Naive B cell (primary cell): ENCODE results near the gene GFPT2. TPM values are rescaled to one million over a fixed set of nuclear protein-coding genes. Genes with fewer than 3 reads are reported as not detected.
A peak's percentile ranks its signal among the peaks of the same experiment; 100 is the strongest.

ENCODE experiments used
- ATAC-seq, 2 donors: fragments of 150-1000 bp; cut with Tn5 transposase; 2 replicates each; pipeline ENCODE4 v1.10.0; 2021; ENCODE audit warnings: low read depth in 2 of 2, mild to moderate bottlenecking in 2 of 2, moderate library complexity in 2 of 2
- DNase-seq: peaks from one replicate; pipeline ENCODE4 v3.0.0; 2022
- H3K27ac Mint-ChIP-seq, 6 donors: one replicate each; pipeline ENCODE4 v1.8.0; 2020 to 2022; ENCODE audit warnings: mild to moderate bottlenecking in 6 of 6, mixed read lengths in 6 of 6, moderate library complexity in 5 of 6, inconsistent platforms in 2 of 6
- H3K27me3 Mint-ChIP-seq, 3 donors: one replicate each; pipeline ENCODE4 v1.8.0; 2021 to 2022; ENCODE audit warnings: mixed read lengths in 3 of 3, mild to moderate bottlenecking in 1 of 3
- H3K36me3 Mint-ChIP-seq, 2 donors: one replicate each; pipeline ENCODE4 v1.8.0; 2020 to 2022; ENCODE audit warnings: mixed read lengths in 2 of 2, inconsistent platforms in 1 of 2, mild to moderate bottlenecking in 1 of 2
- H3K4me1 Mint-ChIP-seq, 3 donors: one replicate each; pipeline ENCODE4 v1.8.0; 2020 to 2022; ENCODE audit warnings: mixed read lengths in 3 of 3, inconsistent platforms in 1 of 3, mild to moderate bottlenecking in 1 of 3, moderate library complexity in 1 of 3
- H3K4me3 Mint-ChIP-seq, 8 donors: one replicate each; pipeline ENCODE4 v1.8.0; 2020 to 2022; ENCODE audit warnings: mild to moderate bottlenecking in 8 of 8, mixed read lengths in 8 of 8, moderate library complexity in 8 of 8, inconsistent platforms in 2 of 8
- H3K9me3 Mint-ChIP-seq, 7 donors: one replicate each; pipeline ENCODE4 v1.8.0; 2020 to 2022; ENCODE audit warnings: mixed read lengths in 7 of 7, mild to moderate bottlenecking in 5 of 7, inconsistent platforms in 2 of 7, moderate library complexity in 1 of 7
- polyA plus RNA-seq, 6 donors: library from polyadenylated mRNA; unstranded; fragments of 300-500 nt; fragmentation: Illumina TruSeq; gene quantifications; one replicate each; pipeline ENCODE4 v1.2.3, GENCODE V29; 2021; ENCODE audit warnings: low read depth in 6 of 6

GFPT2 gene
- polyA plus RNA-seq, 6 donors from 2014 or later: 0.08 to 0.10 TPM; not detected in 4

DNA sequence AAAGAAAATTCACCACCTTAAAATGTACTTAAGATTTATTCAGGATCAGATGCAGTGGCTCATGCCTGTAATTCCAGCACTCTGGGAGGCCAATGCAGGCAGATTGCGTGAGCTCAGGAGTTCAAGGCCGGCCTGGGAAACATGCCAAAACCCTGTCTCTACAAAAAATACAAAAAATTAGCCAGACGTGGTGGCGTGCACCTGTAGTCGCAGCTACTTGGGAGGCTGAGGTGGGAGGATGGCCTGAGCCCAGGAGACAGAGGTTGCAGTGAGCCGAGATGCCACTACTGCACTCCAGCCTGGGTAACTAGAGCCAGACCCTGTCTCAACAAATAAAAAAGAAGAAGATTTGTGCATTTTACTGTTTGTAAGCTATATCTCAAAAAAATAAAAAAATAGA is 34.7 kb upstream of the GFPT2 start:
- Mint-ChIP-seq H3K27ac (no peak overlapping the region), H3K36me3 (no peaks in the 10 kb centered on the region), H3K4me1 (no peaks in the 10 kb centered on the region), H3K9me3 (peaks cover 0 to 5% (median 0%) of the 10 kb centered on the region in 7 donors), H3K4me3 (no peak overlapping the region), H3K27me3 (peaks cover 6 to 21% (median 9%) of the 10 kb centered on the region in 3 donors)
- ATAC-seq: no peak
- no peak for DNase-seq

GRCh38 chr5:180382926-180383325 is 29.8 kb upstream of the GFPT2 start:
- no peaks in the 10 kb centered on the region for H3K36me3 Mint-ChIP-seq
- H3K9me3 Mint-ChIP-seq: peaks cover 0 to 5% (median 0%) of the 10 kb centered on the region in 7 donors
- DNase-seq (no peak), ATAC-seq (no peak)
- no peak overlapping the region for H3K4me3 Mint-ChIP-seq
- peaks cover 6 to 34% (median 27%) of the 10 kb centered on the region in 3 donors for H3K27me3 Mint-ChIP-seq
- H3K27ac Mint-ChIP-seq: no peak overlapping the region
- H3K4me1 Mint-ChIP-seq: no peaks in the 10 kb centered on the region

GRCh38 chr5:180381851-180382480 is 28.8 kb upstream of the GFPT2 start:
- DNase-seq (no peak), ATAC-seq (no peak)
- Mint-ChIP-seq H3K4me3 (no peak overlapping the region), H3K27ac (no peak overlapping the region), H3K27me3 (peaks cover 6 to 34% (median 34%) of the 10 kb centered on the region in 3 donors), H3K36me3 (no peaks in the 10 kb centered on the region), H3K9me3 (peaks cover 0 to 1% (median 0%) of the 10 kb centered on the region in 7 donors), H3K4me1 (no peaks in the 10 kb centered on the region)

DNA sequence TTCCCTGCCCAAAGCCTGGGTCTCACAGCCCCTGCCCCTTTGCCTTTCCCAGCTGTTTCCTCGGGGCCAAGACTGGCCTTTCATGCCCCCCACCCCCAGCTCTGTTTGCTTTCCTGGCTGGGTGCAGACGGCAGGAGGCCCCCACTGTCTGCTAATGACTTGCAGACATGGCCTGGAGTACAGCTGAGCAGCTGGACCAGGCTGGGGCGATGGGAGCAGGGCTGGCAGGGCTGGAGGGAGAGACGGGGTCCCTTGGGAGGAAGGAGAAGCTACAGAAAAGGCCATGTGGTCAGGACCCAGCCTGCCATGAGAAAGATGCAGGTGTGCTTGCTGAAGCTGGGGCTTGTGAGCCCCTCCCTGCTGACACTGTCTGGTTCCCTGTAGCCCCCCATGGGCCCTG is 28.3 kb upstream of the GFPT2 start:
- Mint-ChIP-seq H3K36me3 (no peaks in the 10 kb centered on the region), H3K4me1 (no peaks in the 10 kb centered on the region), H3K9me3 (no peaks in the 10 kb centered on the region), H3K27me3 (peaks cover 6 to 34% (median 34%) of the 10 kb centered on the region in 3 donors), H3K4me3 (no peak overlapping the region), H3K27ac (no peak overlapping the region)
- DNase-seq (no peak), ATAC-seq (no peak)

- ATAC-seq: no peak
Observed at GRCh38 chr5:180380856-180381255, 27.7 kb upstream of the GFPT2 start.

GRCh38 chr5:180380441-180380840 is 27.3 kb upstream of the GFPT2 start:
- ATAC-seq: no peak
- DNase-seq: no peak
- H3K9me3 Mint-ChIP-seq: no peaks in the 10 kb centered on the region
- no peak overlapping the region for H3K27ac Mint-ChIP-seq
- peak overlapping the region in 1 of 8 donors; percentile 25 for H3K4me3 Mint-ChIP-seq
- peaks cover 4 to 36% (median 32%) of the 10 kb centered on the region in 3 donors for H3K27me3 Mint-ChIP-seq
- H3K36me3 Mint-ChIP-seq: no peaks in the 10 kb centered on the region
- H3K4me1 Mint-ChIP-seq: no peaks in the 10 kb centered on the region

More at GRCh38 chr5:180380856-180381255, 27.7 kb upstream of the GFPT2 start:
- no peak for DNase-seq
- no peak overlapping the region for H3K4me3 Mint-ChIP-seq
- peaks cover 6 to 34% (median 34%) of the 10 kb centered on the region in 3 donors for H3K27me3 Mint-ChIP-seq
- H3K9me3 Mint-ChIP-seq: no peaks in the 10 kb centered on the region
- no peaks in the 10 kb centered on the region for H3K36me3 Mint-ChIP-seq
- H3K27ac Mint-ChIP-seq: no peak overlapping the region
- no peaks in the 10 kb centered on the region for H3K4me1 Mint-ChIP-seq

DNA sequence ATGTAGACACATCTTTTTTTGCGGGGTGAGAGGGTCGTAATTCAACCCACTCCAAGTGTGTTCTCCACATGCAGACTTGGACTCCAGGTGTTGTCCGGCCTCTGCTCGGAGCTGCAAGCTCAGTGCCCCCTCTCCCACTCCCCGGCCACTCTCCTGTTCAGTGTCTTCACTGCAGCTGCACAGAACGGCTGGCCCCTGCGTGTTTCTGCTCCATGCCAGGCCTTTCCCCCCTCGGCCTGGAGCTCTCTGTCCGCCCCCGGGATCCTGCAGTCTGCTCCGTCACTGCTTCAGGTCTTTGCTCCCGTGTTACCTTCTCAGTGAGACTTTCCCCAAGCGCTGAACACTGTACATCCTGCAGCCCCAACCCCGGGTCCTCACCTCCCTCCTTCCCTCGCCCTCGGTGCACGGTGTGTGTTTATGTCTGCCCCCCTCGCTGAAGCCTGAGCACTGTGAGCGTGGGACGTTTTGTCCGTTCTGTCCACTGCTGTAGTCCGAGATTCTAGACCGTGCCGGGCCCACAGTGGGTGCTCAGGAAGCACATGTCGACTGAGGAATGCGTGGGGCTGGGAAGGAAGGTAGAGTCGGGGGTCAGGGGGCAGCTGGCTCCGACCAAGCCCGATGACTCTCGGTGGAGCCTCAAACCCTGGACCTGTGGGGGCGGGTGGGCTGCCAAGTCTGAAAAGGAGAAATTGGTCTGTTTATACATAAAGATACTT is 26.4 kb upstream of the GFPT2 start:
- DNase-seq: no peak
- H3K4me1 Mint-ChIP-seq: no peaks in the 10 kb centered on the region
- no peak overlapping the region for H3K27ac Mint-ChIP-seq
- no peaks in the 10 kb centered on the region for H3K36me3 Mint-ChIP-seq
- H3K9me3 Mint-ChIP-seq: no peaks in the 10 kb centered on the region
- ATAC-seq: no peak
- no peak overlapping the region for H3K4me3 Mint-ChIP-seq
- H3K27me3 Mint-ChIP-seq: peaks cover 8 to 28% (median 25%) of the 10 kb centered on the region in 3 donors

- no peak overlapping the region for H3K4me3 Mint-ChIP-seq
- no peaks in the 10 kb centered on the region for H3K36me3 Mint-ChIP-seq
- H3K4me1 Mint-ChIP-seq: no peaks in the 10 kb centered on the region
- no peak for ATAC-seq
- H3K27ac Mint-ChIP-seq: no peak overlapping the region
- no peak for DNase-seq
- H3K9me3 Mint-ChIP-seq: no peaks in the 10 kb centered on the region
- H3K27me3 Mint-ChIP-seq: peaks cover 8 to 25% (median 23%) of the 10 kb centered on the region in 3 donors
Observed at GRCh38 chr5:180378438-180379344, 25.6 kb upstream of the GFPT2 start.

DNA sequence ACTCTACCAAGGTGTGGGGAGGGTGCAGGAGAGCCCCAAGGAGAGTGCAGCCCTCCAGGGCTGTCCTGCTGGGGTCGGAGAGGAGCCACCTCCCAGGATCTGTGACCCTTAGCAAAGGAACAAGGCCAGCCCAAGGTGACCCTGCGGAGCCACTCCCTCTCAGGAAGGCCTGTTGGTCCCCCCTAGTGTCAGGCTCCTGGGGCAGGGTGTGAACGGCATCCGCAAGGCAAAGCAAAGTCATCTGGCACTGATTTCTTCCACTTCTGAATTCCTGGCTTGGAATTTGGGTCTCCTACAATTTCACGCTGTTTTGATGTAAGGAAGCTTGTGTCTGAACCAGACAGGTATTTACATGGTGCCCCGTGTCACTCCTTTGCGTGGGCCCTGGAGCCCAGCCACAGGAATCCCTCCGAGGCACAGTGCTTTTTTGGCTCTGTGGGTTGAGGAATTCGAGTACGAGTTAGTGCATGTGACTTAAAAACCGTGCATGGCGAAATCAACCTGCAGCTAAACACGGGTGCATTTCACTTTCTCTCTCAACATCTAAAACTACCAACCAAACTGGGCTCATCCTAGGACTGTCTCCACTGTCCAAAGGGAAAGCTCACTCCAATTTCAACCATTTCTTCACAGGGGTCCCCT is 24.5 kb upstream of the GFPT2 start:
- Mint-ChIP-seq H3K4me3 (no peak overlapping the region), H3K4me1 (no peaks in the 10 kb centered on the region), H3K27ac (no peak overlapping the region), H3K27me3 (peaks cover 8 to 25% (median 23%) of the 10 kb centered on the region in 3 donors), H3K36me3 (no peaks in the 10 kb centered on the region), H3K9me3 (peaks cover 0 to 2% (median 0%) of the 10 kb centered on the region in 7 donors)
- ATAC-seq (no peak), DNase-seq (no peak)

DNA sequence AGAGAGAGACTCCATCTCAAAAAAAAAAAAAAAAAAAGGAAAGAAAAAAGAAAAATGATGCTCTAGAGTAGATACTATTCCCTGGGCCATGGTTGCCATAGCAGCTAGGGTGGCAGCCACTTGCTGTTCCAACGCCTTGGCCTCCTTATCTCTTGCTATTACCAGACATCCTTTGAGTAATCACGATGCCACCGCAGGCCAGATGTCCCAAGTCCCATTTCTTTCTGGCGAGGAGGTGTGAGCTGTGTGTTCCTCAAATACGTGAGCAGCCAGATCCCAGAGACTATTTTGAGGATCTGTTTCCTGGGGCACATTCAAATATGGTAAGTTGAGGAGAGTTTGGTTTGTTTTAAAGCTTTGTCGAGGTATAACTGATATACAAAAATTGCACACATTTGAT is 23.4 kb upstream of the GFPT2 start:
- Mint-ChIP-seq H3K9me3 (peaks cover 0 to 2% (median 0%) of the 10 kb centered on the region in 7 donors), H3K4me1 (no peaks in the 10 kb centered on the region), H3K27ac (peak overlapping the region in 1 of 6 donors; percentile 41), H3K27me3 (peaks cover 8 to 16% (median 13%) of the 10 kb centered on the region in 3 donors), H3K36me3 (no peaks in the 10 kb centered on the region), H3K4me3 (no peak overlapping the region)
- ATAC-seq: no peak
- DNase-seq: no peak

DNA sequence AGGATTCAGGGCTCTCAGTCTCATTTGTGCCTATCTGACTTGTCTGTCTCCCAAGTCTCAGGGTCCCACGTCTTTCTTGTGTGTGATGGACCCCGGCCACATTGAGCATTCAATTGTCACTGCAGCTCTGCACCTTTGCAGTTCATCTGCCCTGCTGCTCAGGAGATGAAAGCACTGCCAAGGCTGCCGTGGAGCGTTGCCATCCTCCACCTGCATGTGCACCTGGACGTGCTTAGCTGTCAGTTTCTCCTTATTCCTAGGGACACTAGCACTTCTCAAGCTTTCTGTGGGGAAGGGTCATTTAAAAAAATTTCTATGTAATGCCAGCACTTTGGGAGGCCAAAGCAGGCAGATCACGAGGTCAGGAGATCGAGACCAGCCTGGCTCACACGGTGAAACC is 22.8 kb upstream of the GFPT2 start:
- peaks cover 0 to 2% (median 0%) of the 10 kb centered on the region in 7 donors for H3K9me3 Mint-ChIP-seq
- no peak overlapping the region for H3K4me3 Mint-ChIP-seq
- ATAC-seq (no peak), DNase-seq (no peak)
- no peaks in the 10 kb centered on the region for H3K36me3 Mint-ChIP-seq
- no peaks in the 10 kb centered on the region for H3K4me1 Mint-ChIP-seq
- H3K27ac Mint-ChIP-seq: no peak overlapping the region
- H3K27me3 Mint-ChIP-seq: peaks cover 8 to 10% (median 8%) of the 10 kb centered on the region in 3 donors

- no peaks in the 10 kb centered on the region for H3K36me3 Mint-ChIP-seq
- no peak overlapping the region for H3K4me3 Mint-ChIP-seq
- no peak overlapping the region for H3K27ac Mint-ChIP-seq
- peaks cover 4 to 8% (median 8%) of the 10 kb centered on the region in 3 donors for H3K27me3 Mint-ChIP-seq
- DNase-seq (no peak), ATAC-seq (no peak)
- H3K4me1 Mint-ChIP-seq: no peaks in the 10 kb centered on the region
- H3K9me3 Mint-ChIP-seq: peaks cover 0 to 2% (median 0%) of the 10 kb centered on the region in 7 donors
Observed at GRCh38 chr5:180375291-180375690, 22.2 kb upstream of the GFPT2 start.

GRCh38 chr5:180373870-180374269 is 20.7 kb upstream of the GFPT2 start:
- no peak for ATAC-seq
- H3K4me1 Mint-ChIP-seq: no peaks in the 10 kb centered on the region
- DNase-seq: no peak
- H3K36me3 Mint-ChIP-seq: no peaks in the 10 kb centered on the region
- H3K27ac Mint-ChIP-seq: no peak overlapping the region
- H3K9me3 Mint-ChIP-seq: peaks cover 0 to 2% (median 0%) of the 10 kb centered on the region in 7 donors
- H3K4me3 Mint-ChIP-seq: no peak overlapping the region
- H3K27me3 Mint-ChIP-seq: peaks cover 8 to 11% (median 8%) of the 10 kb centered on the region in 3 donors
